ENCODE data around the gene TMEM30B.

GRCh38 chr14:61296151-61296550 lies 15.0 kb upstream of the TMEM30B start:
- TF ChIP-seq CTCF (IDR thresholded peaks at IDR 0.05): no peak
- TF ChIP-seq POLR2AphosphoS5 (IDR thresholded peaks at IDR 0.05): no peak
- no peak for TF ChIP-seq POLR2A (IDR thresholded peaks at IDR 0.05)

All from suprapubic skin (tissue), 4 donors.